SH-SY5Y (cell line): Measurements from ENCODE around the gene STAT5B.

Source experiments
- GATA2 ChIP-seq: IDR thresholded peaks from 2 replicates; pipeline ENCODE4 v1.6.1; 2011; ENCODE audit warnings: mild to moderate bottlenecking, low read depth, low read length
- GATA3 ChIP-seq: IDR thresholded peaks from 2 replicates; pipeline ENCODE4 v1.6.1; 2011; ENCODE audit warnings: low read depth, mild to moderate bottlenecking, low read length, moderate library complexity

Gene STAT5B

GRCh38 chr17:42276359-42276608 is at the start of gene STAT5B:
STAT5B (minus strand) TSS chr17:42276391; CDS start chr17:42232127, 44,264 bp downstream.
- no peak for TF ChIP-seq GATA3
- no peak for TF ChIP-seq GATA2

GRCh38 chr17:42325026-42325425 is 48.8 kb upstream of the STAT5B start:
- no peak for TF ChIP-seq GATA2
- no peak for TF ChIP-seq GATA3

- no peak for TF ChIP-seq GATA2
- TF ChIP-seq GATA3 = no peak
Measured at GRCh38 chr17:42323268-42323773, 47.1 kb upstream of the STAT5B start.

- no peak for TF ChIP-seq GATA2
Measured at GRCh38 chr17:42322382-42323267, 46.4 kb upstream of the STAT5B start.

GRCh38 chr17:42321555-42321954 is 45.4 kb upstream of the STAT5B start:
- TF ChIP-seq GATA2 (no peak), GATA3 (no peak)

GRCh38 chr17:42317266-42317845 is 41.2 kb upstream of the STAT5B start:
- TF ChIP-seq GATA3 = no peak
- TF ChIP-seq GATA2 = no peak

GRCh38 chr17:42316755-42317154 is 40.6 kb upstream of the STAT5B start:
- TF ChIP-seq GATA2 (no peak), GATA3 (no peak)

- TF ChIP-seq GATA2 (no peak), GATA3 (no peak)
Measured at GRCh38 chr17:42315402-42316156, 39.4 kb upstream of the STAT5B start.

GRCh38 chr17:42313773-42314566 is 37.8 kb upstream of the STAT5B start:
- no peak for TF ChIP-seq GATA2
- TF ChIP-seq GATA3 = no peak

- TF ChIP-seq GATA3 (no peak), GATA2 (no peak)
Measured at GRCh38 chr17:42313389-42313772, 37.2 kb upstream of the STAT5B start.

GRCh38 chr17:42312285-42313130 is 36.3 kb upstream of the STAT5B start:
- TF ChIP-seq GATA3 (no peak), GATA2 (no peak)

GRCh38 chr17:42312035-42312284 is 35.8 kb upstream of the STAT5B start:
- TF ChIP-seq GATA3 (no peak), GATA2 (no peak)
